GM19452 (cell line): ENCODE results near the gene C10orf67.
"Not testable (repeated sequence)": the region's sequence is repeated elsewhere in the genome, so short reads cannot be mapped to it uniquely, and the experiment has no call there.

ENCODE experiments used
- ATAC-seq: cut with Tn5 transposase; IDR thresholded peaks from one replicate; pipeline ENCODE4 v1.9.1; 2021; ENCODE audit not compliant: unreplicated experiment

Gene C10orf67

DNA sequence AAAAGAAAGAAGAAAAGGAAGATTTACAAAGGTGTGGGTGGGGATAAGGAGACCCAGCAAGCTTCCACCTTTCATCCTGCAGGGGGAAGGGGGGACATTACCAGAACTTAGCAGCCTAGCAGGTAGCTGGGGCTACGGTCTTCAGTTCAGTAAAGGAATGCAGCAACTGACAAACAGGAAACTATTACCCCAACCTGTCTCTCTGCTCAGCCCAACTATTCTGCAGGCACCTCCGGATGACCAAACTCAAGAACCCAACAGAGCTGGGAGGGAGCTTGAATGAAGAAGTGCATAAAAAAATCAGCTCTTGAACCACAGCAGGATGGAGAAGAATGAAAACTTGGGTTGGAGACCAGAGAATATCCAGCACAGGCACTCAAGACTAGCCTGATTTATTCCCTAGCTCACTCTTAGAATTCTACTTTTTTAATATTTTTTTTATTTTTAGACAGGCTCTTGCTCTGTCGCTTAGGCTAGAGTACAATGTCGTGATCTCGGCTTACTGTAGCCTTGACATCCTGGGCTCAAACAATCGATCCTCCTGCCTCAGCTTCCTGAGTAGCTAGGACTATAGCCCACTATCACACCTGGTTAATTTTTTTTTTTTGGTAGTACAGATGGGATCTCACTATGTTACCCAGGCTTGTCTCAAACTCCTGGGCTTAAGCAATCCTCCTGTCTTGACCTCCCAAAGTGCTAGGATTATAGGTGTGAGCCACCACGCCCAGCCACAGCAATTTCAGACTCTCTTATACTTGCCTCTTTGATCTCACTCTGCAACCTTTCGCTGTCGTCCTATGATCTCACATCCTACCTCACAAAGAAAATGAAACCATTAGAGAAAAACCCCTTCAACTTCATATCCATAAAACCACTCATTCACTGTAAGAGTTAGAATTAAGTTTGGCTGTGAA, 18.5 kb upstream of the C10orf67 start:
- ATAC-seq = peak; percentile 33

DNA sequence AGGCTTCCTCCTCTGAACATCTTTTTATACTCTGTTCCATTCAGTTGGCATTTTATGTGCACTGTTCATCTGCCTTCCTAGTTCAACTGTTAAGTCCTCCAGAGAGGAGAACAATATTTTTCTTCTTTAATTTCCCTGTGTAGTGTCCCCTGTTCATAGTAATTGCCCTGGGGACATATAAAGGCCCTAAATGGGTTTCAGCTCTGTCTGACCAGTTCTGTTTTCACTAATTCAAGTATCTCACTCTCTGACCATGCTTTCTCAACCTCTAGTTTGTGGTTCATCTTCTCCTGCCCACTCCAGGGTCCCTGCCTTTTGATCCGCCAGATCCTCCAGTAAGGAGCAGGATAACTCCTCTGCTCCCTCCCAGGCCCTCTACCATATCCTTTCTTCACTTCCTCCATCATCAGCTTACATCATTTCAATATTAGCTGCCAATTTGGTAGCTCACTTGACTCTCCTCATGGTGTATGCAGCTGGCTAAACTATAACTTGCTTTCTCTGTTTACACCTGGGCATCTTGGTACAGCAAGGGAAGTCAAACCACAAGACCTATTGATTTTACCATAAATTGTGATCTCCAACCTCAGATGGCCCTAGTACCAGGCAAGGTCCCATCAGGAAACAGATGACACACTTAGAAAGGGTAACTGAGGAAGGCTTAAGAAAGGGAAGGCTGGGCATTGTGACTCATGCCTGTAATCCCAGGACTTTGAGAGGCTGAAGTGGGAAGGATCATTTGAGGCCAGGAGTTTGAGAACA, 17.7 kb upstream of the C10orf67 start:
- ATAC-seq = peak; percentile 47

DNA sequence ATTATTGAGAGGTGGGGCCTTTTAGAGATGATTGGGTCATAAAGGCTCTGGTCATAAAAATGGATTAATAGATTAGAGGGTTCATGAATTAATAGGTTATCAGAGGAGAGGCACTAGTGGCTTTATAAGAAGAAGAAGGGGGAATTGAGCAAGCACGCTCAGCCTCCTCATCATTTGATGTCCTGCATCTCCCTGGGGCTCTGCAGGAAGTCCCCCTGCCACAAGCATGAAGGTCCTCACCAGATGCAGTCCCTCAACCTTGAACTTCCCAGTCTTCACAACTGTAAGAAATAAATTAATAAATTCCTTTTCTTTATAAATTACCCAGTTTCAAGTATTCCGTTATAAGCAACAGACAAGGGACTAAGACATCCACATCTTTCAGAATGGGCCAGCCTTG, 17.1 kb upstream of the C10orf67 start:
- no peak for ATAC-seq

DNA sequence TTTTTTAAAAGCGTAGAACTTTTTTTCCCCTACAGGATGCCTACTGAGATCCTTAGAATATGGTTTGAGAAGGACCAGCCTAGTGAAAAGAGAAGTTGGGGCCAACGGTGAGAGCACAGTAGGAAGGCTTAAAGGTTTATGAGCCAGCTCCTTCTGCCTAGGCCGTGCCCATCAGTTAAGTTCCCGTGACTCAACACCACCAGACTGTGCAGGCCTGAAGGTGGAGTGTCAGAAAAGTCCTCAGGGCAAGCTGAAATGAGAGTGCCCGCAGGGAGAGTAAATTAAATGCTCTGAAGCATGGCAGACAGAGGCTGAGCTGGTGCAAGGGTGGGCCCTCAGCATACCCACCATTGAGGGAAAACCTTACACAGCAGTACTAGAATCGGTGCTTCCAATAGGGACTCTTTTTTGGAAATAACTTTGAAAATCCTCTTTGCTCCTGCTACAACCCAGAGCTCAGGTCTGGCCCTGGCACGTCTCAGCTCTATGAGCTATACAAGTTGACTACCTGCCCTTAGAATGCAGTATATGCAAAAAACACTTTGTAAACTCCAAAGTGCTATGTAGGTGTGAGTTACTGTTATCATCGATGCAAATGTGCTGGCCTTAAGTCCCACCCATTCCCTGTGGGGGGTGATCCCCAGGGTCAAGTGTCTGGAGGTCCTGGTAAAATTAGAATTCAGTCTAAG, 15.2 kb upstream of the C10orf67 start:
- ATAC-seq = no peak

DNA sequence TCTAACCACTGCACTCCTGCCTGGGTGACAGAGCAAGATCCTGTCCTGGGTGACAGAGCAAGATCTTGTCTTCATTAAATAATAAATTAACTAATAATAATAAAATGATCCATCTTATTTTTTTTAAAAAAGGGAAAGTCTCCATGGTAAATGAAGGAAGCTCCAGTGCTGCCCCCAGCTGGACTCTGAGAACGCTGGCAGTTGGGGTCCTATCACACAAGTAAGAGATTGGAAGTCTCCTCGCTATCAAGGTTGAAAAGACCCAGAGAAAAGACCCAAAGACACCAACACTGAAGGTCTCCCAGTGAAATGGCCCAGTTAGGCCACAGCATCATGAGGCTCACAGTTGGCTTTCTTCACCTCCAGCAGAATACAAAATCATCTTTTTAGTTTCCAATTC, 13.8 kb upstream of the C10orf67 start:
- no peak for ATAC-seq

DNA sequence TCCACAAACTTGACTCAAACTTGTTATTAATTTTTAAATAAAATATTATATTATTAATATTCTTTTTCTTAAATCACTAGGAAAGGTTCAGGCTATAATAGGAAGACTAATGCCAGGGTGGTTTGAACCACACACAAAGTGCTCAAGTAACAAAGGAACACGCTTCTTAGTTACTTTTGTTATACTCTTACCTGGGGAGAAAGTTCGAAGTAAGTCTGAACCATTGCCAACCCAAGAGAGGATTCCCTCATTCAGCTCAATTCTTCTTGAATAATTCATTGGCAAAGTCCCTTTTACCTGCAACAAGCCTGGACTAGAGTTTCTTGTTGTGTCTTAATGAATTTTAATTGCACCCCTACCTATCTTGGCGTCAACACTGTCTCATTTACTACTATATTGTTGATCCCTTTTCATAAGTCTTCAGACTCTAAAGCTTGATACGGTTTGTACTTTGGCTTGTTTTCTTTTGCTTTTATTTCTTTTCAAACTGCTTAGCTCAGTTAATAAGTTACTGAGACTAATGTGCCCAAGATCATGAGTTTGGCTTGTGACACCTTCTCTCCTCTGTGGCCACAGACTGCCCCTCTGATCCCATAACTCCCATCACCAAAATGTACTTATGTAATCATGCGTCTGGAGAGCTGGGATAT, 10.2 kb upstream of the C10orf67 start:
- ATAC-seq = no peak

DNA sequence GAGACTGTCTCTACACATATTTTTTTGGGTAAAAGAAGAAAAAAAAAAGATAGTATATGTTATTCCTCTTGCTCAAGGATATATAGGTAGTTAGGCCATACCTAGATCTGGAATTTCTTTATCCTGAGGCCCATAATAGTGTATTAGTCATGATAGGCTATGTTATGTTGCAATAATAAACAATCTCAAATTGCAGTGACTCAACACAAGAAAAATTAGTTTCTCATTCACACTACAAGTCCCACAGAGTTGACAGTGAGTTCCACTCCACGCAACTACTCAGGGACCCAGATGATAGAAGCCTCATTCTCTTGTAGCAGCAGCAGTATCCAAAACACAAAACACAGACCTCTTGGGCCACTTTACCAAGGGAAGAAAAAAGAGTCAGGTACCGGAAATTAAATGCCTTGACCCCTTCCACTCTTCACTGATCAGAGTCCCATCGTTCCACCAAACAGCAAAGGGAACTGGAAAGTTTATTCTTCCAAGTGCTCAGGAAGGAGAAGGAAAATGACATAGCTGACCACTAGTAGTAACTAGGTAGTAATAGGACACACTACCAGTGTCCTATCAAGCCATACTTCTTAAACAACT, 7.4 kb upstream of the C10orf67 start:
- ATAC-seq = no peak

DNA sequence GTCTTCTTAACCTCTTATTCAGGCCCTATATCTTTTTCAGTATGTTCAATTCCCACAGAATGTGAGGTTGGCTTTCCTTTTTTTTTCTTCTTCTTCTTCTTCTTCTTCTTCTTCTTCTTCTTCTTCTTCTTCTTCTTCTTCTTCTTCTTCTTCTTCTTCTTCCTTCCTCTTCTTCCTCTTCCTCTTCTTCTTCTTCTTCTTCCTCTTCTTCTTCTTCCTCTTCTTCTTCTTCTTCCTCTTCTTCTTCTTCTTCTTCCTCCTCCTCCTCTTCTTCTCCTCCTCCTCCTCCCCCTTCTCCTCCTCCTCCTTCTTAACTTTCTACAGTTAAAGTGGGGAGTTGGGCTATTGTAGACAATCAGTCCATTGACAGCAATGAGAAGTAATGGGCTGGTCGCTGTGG, 6.1 kb upstream of the C10orf67 start:
- not testable (repeated sequence) for ATAC-seq

DNA sequence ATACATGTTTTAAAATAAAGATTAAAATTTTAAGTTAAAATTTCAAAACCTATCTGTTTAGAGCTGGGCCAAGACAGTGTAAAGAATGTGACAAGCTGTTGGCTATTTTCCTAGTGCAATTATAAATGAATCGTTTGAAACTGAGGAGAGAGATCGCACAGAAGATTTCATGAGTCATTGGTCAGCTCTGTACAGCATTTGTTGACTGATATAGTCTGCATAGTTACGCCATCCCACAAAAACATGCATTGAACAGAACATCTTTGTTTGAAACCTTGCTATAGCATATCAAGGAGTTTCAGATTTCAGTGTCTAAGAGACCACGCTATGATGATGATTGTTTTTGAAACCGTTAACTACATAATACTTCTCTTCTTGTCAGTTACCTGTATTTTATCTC, 1.3 kb upstream of the C10orf67 start:
- ATAC-seq = no peak

DNA sequence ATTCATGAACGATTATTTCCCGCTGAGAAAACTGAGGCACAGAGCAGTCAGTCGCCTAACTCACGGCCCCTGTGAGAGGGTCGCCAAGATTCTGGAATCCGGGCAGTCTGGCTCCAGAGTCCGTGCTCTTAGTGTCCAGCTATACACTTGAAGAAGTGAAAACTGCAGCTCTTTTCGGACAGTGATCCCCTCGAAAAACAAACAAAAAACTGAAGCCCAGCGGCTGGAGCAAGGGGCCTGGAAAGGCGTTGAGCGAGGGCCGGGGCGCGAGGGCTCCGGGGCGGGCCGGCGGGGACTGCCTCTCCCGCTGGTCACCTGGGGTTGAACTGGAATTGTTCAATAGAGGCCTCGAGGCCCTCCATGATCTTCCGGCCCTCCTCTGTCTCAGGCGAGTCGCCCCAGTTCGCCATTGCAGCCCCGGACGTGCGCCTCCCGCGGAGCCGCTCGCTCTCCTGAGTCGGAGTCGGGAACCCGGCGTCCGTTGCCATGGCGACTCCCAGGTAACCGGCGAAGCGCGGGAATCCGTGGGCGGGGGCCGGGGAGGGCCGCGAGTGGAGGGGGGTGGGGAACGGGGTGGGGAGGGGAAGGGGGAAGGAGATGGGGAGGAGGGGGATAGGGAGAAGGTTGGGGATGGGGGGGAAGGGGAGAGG, 881 bp downstream of the C10orf67 start:
- ATAC-seq = no peak

DNA sequence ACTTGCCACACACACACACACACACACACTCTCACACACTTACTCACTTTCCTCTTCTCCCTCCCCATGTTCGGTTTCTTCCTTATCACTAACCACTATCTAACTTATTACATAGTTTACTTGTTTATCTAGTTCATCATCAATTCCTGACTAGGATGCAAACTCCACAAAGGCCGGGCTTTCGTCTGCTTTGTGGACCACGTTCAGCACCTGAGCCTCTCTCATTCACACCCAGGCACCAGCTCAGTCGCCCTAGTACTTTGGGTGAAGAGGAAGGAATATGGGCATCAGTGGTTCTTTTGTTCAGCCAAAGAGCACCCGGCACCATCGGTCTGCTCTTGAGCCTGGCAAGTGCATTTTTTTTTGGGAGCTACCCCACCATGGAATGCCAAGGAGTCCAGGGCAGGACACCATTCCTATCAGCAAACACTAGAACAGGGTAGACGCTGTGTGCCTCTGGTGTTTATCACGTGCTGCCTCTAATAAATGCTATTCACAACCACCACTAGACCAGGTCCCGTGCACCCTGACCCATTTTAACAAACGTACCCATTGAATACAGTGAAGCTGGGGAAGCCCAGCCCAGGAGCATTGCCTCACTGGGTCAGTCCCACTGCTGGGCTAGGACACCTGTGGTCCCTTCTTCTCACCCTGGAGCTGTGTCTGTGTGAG, 2.2 kb downstream of the C10orf67 start:
- no peak for ATAC-seq

DNA sequence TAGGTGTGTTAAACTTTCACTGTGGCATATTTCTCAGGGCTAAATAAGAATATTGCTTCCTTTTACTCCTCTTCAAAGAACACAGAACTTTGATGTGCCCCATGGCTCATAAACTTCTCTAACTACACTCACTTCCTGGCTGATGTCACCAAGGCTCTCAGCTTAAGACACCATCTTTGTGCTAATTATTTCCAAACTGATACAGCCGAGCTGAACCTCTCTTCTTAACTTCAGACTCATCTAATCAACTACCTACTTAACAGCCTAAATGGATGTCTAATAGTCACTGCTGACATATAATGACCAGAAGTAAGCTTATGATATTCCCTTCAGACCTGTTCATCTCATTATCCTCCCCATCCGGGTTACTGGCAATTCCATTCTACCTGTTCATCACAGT, 3.6 kb downstream of the C10orf67 start:
- ATAC-seq = no peak

DNA sequence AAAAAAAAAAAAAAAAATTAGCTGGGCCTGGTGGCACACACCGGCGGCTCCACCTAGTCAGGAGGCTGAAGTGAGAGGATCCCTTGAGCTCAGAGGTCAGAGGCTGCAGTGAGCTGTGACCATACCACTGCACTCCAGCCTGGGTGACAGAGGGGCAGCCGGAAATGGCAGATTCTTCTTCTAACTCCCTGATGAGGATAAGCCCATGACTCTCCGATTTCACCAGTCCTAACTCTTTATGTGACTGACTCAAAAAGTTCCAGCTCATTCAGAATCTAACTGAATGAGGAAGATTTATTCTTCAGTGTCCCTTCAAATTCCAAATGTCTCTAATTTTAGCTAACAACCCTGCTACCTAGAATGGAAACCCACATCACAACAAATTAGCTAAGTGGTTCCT, 4.2 kb downstream of the C10orf67 start:
- ATAC-seq = no peak

DNA sequence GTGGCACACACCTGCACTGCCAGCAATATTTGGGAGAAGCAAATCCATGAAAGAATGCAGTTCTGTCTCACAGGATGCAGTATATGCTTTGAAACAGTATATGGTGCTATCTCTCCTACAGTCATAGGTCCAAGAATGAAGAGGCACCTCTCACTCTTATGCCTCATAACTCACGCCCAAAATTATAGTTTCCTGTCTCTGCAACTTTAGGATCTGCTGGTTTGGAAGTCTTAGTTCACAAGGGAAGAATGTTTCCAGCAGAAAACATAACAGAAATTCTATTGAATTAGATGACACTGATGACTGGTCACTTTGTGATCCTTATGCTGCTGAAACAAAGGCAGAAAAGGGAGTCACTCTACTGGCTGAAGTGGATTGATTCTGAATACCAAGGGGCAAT, 5.7 kb downstream of the C10orf67 start:
- no peak for ATAC-seq

DNA sequence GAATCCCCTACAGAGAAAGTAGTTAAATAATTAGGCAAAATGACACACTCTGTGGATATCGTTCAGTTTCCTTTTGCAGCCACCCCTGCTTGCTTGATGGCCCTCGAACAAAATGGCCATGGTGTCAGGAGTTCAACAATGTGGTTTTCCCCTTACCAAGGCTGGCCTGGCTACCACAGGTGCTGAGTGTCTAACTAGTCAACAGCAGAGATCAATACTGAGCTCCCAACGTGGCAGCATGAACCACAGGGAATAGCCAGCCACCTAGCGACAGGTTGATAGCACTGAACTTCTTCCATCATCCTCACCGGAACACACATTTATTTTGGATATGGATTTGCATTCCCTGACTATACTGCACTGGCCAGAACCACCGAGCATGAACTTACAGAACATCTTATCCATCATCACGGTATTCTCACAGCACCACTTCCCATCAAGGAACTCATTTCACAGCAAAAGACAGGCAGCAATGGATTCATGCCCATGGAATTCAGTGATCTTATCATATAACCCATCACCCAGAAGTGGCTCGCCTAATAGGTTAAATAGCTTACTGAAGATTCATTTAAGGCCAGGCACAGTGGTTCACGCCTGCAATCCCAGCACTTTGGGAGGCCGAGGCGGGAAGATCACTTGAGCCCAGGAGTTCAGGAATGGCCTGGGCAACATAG, 6.3 kb downstream of the C10orf67 start:
- no peak for ATAC-seq

DNA sequence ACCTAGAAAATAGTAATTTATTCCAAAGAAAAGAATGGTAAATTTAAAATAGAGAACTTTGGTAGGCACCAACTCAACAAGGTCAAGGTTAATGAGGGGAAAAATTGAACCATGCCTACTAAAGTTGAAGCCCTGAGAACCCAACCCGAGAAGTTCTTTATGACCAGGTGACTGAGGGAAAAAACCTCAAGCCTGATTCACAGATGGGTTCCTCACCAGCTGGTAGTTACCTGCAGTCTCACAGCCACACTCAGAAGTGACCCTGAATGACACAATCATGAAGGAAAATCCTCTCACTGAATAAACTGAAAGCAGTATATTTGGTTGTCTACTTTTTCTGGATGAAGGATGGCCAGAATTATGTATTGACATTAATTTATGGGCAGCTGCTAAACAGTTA, 7.0 kb downstream of the C10orf67 start:
- peak; percentile 32 for ATAC-seq

DNA sequence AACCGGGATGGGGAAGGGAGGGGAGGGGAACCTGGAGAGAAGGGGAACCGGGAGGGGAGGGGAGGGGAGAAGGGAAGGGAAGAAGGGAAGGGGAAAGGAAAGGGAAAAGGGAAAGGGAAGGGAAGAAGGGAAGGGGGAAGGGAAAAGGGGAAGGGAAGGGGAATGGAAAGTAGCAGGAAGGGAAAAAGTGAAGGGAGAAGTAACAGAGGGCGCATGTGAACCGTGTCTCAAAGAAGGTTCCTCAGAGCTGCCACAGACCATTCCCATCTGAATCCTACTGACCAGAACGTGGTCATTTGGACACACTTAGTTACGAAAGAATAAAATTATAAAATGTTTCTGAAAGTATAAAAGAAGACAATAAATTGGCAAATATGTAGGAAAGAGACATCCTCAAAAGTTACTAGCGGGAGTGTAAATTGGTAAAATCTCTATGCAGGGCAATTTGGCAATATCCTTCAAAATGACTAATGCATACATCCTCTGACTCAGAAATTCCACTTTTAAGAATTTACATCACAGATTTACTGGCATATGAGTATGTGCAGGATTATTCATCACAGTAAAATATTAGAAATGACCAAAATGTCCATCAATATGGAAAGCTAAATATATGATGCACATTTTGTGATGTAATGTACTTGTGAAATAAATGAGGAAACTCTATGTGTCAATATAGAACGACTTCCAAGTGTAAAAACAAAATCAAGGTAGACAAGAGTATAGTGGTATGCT, 12.9 kb downstream of the C10orf67 start:
- no peak for ATAC-seq

DNA sequence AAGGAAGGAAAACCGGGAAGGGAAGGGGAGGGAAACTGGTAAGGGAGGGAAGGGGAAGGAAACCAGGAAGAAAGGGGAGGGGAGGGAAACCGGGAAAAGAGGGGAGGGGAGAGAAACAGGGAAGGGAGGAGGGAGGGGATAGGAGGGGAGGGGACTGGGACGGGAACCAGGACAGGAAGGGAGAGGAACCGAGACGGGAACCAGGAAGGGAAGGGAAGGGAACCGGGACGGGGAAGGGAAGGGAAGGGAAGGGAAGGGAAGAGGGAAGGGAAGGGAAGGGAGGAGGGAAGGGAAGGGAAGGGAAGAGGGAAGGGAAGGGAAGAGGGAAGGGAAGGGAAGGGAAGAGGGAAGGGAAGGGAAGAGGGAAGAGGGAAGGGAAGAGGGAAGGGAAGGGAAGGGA, 13.6 kb downstream of the C10orf67 start:
- ATAC-seq = no peak
